Subcutaneous adipose tissue (tissue), 4 donors: Measurements from ENCODE around the gene PDE11A. TPM values are rescaled to one million over a fixed set of nuclear protein-coding genes. Genes with fewer than 3 reads are reported as not detected.

Source experiments
- total RNA-seq, 4 donors: library from RNA; depleted of rRNA; stranded (reverse); fragments of >200 nt; gene quantifications; one replicate each; pipeline ENCODE4 v1.1.0, GENCODE V29; 2016
- TF ChIP-seq, protein P1 (sequence below): fragments of 450-650 bp; IDR thresholded peaks from one replicate; pipeline ENCODE4 v1.5.1; 2016; ENCODE audit warnings: low read depth, mild to moderate bottlenecking, control low read depth, antibody characterized with exemption, moderate library complexity

The PDE11A gene
- total RNA-seq, 4 donors from 2014 or later: 0.33 to 1.2 (median 1.1) TPM; not detected in 1

DNA sequence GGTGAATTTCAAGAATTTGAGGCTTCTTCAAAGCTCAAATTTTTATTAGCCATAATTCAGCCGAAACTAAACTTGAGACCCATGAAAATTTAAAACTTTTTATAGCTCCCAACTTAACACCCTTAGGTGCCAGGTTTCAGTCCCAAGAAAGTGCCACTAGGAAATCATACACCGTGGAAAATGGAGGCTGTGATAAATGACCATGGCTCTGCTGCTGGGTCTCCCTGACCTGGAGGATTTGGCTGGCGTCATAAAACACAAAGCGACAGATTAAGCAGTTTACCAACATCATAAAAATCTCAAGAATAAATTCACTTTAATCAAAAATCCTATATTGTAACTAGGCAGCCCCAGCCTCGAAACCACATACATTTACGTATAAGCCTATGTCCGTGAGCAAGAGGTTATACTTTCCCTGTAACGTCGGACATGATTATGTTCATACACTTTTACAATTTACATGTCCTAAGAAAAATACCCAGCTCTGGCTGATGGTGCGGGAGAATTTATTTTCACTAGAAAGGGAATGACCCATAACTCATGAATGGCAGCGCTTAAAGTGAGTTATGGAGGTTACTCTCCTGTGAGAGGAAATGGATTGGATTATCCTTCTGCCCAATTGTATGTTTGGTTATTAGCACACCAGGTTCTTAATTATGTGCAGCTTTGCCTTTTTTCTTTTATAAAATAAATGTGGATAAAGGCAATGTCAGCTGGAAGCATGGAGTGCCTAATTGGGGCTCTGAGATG lies 350.6 kb downstream of the PDE11A start:
- TF ChIP-seq, protein P1, sequence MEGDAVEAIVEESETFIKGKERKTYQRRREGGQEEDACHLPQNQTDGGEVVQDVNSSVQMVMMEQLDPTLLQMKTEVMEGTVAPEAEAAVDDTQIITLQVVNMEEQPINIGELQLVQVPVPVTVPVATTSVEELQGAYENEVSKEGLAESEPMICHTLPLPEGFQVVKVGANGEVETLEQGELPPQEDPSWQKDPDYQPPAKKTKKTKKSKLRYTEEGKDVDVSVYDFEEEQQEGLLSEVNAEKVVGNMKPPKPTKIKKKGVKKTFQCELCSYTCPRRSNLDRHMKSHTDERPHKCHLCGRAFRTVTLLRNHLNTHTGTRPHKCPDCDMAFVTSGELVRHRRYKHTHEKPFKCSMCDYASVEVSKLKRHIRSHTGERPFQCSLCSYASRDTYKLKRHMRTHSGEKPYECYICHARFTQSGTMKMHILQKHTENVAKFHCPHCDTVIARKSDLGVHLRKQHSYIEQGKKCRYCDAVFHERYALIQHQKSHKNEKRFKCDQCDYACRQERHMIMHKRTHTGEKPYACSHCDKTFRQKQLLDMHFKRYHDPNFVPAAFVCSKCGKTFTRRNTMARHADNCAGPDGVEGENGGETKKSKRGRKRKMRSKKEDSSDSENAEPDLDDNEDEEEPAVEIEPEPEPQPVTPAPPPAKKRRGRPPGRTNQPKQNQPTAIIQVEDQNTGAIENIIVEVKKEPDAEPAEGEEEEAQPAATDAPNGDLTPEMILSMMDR: no peak

DNA sequence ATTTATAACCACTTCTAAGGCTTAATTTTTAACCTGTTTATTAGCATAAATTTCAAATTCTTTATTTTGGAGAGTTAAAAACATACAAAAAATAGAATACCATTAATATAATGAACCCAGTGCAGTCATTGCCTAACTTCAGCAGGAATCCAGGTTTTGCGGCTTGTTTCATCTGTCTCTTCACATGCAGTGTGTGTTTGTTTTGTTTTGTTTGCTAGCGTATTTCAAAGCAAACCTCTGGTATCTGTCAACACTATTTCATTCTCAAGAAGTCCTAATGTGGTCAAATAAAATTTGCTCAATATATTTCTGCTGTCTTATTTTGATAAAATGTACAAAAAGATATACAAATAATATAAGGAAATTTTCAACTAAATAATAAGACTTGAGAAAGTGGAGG lies 351.5 kb downstream of the PDE11A start:
- TF ChIP-seq, protein P1: no peak

DNA sequence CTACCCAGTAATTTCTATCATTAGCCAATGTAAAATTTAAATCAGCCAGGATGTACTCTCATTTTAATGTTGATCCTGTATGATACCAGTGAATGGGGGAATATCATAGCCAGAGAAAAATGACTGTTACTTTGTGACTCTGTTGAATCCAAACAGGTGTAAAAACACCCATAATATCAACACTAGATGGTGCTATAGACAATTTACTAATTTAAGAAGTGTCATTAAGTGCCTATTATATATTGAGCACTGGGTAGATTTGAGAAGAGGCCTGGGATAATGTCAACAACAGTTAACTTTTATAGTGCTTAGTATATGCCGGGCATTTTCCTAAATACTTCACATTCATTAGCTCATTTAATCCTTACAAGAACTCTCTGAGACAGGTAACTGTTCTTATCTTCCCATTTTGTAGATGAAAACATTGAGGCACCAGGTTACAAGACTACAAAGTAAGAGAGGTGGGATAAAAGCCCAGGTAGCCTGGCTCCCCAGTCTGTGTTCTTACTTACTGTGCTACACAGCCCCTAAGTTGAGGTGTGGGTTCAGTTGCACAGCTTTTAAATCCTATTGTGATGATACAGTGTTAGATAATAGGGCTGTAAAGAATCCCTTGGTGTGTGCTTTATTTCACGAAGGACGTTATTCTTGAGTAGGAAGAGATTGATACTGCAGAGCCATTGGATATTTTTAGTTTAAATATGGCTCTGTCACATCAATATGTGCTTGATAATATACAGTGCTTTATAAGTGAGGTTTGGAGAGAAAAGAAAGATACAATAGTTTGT lies 354.6 kb downstream of the PDE11A start:
- TF ChIP-seq, protein P1: no peak

DNA sequence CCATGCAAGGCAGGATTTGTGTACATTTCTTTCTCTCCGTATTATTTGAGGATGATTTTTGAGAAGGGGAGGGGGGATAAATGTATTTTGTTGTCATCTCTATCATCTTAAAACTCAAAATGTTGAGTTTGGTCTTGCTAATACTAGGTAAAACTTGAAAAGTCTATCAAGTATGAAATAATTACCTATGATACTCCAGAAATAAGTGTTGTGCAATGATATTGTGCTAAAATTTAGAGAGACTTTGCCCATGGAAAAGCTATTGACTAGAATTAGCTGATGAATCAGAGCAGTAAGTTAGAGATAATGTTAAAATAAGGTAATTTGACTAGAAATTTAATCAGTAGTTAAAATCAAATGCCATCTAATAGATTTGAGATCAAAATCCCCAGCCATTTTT lies 356.1 kb downstream of the PDE11A start:
- TF ChIP-seq, protein P1: no peak

DNA sequence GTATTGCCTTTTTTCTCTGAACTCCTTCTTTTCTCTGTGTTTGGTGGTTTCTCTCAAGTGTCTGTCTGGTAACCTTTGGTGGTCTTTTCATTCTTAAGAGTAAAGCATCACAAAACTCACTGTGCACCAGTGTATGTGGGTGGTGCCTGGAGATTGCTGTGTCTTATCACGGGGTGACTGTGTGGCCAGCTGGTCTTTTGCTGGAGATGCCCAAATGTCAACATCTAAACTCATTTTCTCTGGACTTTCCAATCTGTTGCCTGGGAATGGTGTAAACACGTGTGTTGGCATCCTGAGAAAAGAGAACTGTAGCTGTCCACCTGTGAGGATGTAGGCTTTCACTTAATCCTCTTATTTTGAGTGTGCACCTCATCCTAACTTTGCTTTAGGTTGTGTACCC lies 356.8 kb downstream of the PDE11A start:
- TF ChIP-seq, protein P1: no peak

DNA sequence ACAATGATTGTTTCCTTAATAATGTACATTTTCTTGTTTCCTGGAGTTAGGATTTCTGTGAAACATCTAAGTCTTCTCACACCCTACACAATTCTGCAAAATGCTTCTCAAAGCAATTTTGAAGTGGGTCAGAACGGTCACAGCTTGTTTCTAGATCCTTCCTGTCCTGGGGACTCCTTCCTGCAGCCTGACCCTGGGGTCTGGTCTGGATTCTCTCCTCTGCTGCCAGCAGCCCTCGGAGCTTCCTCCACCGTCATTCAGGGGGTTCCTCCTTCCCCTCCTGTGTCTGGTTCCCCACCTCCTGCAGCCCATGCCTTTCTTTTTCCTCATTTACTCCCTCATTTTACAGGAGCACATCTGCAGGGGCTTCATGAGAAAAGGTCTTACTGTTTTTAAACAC lies 357.9 kb downstream of the PDE11A start:
- TF ChIP-seq, protein P1: no peak

DNA sequence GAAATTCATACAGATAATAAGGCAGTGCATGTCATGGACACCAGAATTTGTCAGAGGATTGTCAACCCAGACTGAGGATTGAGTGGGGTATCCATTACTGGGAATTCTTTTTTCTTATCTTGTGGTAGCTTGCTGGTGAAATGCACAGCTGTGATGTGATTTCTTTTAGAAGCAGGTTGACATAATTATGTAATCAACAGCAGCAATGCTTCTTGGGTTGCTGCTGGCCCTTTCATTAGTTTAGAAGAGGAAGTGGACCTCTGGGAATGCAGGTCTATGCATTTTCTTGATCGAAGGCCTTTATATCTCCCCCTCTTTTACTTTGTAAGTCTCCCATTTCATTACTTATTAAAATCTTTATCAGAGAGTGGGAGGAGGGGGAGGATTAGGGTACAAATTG lies 360.1 kb downstream of the PDE11A start:
- TF ChIP-seq, protein P1: no peak
